Left lobe of liver (tissue), 2 donors: ENCODE data around the gene EPB41L2. TPM values are rescaled to one million over a fixed set of nuclear protein-coding genes. Genes with fewer than 3 reads are reported as not detected.
A peak's percentile ranks its signal among the peaks of the same experiment; 100 is the strongest.

Experiments
- ATAC-seq: fragments of 200-7000 bp; cut with Tn5 transposase; one replicate; pipeline ENCODE4 v1.9.1; 2020; ENCODE audit warnings: mild to moderate bottlenecking, moderate library complexity
- DNase-seq: peaks from one replicate; pipeline ENCODE4 v3.0.0-alpha.2; 2020; ENCODE audit warnings: low spot score
- total RNA-seq: library from RNA; stranded (reverse); gene quantifications from one replicate; pipeline ENCODE4 v1.2.1, GENCODE V29; 2021
- donor health status: DM: no; HTN: no; CAD: no; lungs with moderate emphysema.
- donor health status: DM: no; HTN: yes; CAD: no.

Gene EPB41L2
- total RNA-seq, 1 donor from 2014 or later: 18.7 TPM

DNA sequence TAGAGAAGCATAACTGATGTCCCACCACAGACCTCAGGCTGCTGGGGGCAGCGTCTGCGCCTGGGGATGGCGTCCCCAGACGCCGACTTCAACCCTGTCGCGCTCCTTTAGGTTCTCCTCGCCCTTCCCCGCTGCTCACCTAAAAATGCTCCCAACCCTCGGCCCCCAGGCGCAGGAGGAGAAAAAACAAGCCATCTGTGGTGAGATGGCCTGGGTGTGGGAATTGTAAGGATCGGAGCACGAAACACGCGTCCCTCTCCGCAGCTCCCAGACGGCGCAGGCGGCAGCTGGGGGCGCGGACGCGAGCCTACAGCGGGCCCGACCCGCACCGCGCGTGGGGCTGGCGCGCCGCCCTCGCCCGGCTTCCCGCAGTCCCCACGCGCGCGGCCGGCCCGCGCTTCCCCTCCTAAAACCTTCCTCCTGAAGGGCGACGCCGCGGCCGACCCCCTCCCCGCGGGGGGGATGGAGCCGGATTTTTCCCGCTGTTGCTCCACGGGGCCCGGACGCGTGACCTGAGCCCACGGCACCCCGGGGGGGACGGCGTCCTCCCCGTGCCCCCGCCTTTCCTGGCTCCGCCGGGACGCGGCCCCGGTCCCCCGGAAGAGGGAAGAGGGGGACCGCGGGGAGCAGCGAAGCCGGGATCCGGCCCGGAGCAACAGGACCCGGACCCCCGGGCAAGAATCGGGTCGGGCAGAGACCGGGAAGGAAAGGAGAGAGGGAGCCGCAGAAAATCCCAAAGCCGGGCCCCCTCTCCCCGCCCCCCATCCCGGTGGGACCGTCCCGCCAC, 611 bp downstream of the EPB41L2 start:
- peak; percentile 40 for ATAC-seq
- DNase-seq: peak; percentile 46

DNA sequence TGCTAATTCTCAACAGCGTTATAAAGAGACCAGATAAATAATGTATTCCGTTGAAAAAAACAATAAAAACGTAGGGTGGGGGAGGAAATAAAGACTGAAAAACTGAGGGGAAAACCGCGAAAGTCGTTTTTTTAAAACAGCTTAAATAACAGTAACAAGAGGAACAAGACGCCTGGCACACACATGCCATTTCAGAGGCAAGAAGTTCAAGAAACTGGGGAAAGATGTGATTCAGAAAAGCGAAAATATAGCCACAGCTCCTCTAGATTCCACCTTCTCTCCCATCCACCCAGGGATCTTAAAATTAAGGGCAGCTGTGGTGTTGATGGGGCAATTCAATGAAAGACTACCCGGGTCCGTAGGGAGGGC, 1.3 kb downstream of the EPB41L2 start:
- no peak for DNase-seq

GRCh38 chr6:131061041-131061750, 1.8 kb downstream of the EPB41L2 start:
- no peak for ATAC-seq
- no peak for DNase-seq

More for the DNA sequence above, 1.3 kb downstream of the EPB41L2 start:
- ATAC-seq: no peak

GRCh38 chr6:131060311-131060710, 2.7 kb downstream of the EPB41L2 start:
- no peak for DNase-seq
- no peak for ATAC-seq

DNA sequence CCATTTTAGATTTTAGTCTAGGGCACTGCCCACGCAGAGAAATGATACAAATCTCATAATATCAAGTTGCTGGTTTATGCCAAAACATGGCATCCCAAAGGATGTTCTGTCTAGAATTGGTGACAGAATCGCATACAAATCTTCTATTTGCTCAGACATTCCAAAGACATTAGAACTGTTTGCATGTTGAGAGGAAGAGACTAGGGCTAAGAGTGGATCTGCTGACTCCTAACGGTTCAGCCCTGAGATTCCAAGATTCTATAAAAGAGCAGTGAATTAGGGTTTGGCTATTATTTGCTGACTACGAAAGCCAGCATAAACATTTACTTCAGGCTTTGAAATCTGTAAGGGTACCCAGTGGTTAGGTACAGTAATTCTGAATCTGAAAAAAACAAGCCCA, 3.6 kb downstream of the EPB41L2 start:
- ATAC-seq (no peak), DNase-seq (no peak)

DNA sequence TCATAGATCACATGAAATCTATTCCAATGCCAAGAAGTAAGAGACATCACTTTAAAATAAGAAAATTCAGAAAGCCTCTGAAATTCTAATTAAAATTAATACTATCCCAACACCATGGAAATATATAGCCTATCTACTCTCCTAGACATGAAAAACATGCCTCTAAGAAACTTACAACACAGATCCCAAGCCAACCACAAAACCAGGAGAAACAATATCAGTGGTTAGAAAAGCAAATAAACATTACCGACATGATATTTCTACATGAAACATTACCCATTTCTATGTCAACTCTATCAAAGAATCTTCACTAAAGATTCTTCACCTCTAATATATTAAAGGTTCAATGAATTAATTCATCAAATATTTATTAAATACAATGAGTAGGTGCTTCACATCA, 4.8 kb downstream of the EPB41L2 start:
- no peak for DNase-seq
- no peak for ATAC-seq

DNA sequence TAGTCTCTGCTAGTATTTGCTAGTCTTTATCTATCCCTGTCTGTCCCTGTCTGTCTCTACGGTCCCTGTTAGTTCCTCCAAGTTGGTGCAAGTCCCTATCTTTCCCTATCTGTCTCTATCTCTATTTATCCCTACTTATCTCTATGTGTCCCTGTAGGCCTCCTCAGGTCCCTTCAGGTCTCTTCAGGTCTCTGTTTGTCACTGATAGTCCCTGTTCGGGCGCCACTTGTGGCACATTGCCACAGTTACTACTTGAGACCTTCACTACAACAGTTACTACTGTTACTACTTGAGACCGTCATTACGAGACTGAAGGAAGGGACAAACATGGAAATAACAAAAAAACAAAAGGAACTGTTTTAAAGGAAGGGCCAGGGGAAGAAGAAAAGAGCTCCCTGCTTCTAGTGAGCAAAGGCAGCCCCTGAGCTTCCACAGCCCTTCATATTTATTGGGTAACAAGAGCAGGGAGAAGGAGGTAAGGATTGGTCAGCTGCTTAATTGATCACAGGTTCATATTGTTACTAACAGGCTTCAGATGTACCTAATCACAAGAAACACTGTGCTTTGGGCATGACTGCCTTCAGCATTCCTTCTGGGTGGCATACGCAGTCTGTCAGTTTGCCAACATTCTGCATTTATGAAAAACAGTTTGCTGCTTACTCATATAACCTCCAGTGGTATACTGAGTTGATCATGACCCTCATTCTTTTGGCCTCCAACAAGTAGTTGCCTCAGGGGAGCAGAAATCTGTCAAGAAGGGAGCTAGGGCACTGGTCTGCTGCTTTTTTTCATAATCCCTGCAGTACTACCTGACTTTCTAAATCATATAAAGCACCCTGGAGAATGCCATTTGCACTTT, 8.4 kb downstream of the EPB41L2 start:
- DNase-seq (no peak), ATAC-seq (no peak)

- no peak for ATAC-seq
- no peak for DNase-seq
Observed at GRCh38 chr6:131053546-131054240, 9.4 kb downstream of the EPB41L2 start.

DNA sequence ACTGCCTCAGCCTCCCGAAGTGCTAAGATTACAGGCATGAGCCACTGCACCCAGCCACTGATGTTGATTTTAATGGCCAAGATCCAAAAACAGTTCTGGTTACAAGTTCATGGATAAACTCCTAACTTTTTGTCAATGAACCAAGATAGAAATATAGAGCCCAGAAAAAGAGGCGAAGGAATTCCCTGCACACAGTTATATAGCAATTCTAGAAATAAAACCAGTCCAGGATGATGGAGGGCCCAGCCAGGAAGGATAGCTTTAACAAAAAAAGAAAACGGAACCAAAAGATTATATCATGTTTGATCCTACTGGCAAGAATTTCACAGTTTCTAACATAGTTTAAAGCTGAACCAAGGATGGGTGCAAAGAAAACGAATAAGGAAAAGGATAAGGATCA, 10.9 kb downstream of the EPB41L2 start:
- DNase-seq: no peak
- no peak for ATAC-seq

DNA sequence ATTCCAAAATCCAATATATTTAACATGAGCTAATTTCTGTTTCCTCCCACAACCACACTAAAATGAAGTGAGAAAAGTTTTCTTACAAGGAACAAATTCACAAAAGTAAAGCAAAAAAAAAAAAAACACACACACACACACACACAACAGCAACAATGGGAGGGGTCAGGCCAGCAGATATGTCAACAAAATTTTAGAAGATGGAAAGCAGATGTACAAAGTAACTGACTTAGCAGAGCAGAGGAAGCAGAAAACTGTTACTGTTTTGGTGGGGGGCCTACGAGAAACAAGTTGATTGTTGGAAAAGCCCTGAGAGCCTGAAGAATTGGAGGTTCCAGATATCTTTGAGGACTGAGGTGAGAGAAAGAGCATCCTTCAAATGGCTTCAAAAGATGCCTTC, 11.7 kb downstream of the EPB41L2 start:
- DNase-seq: no peak
- ATAC-seq: no peak

DNA sequence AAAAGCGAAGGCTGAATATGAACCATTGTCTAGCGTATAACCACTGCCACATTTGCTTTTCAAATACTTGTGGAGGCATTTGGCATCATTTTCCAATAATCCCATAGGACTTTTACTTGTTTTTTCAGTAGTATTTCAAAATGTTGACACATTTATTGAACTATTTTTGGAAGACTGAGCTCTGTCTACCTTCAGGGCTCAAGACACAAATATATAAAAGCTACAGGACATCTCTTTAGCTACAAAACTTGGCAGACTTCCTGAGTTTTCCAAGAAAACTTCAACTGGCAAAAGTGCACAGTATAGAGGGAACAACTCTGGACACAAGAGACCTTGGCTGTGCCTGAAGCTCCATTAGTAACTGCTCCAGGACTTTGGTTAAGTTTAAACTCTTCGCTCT, 13.4 kb downstream of the EPB41L2 start:
- no peak for DNase-seq
- no peak for ATAC-seq

- no peak for ATAC-seq
Observed at GRCh38 chr6:131048933-131049515, 14.0 kb downstream of the EPB41L2 start.

DNA sequence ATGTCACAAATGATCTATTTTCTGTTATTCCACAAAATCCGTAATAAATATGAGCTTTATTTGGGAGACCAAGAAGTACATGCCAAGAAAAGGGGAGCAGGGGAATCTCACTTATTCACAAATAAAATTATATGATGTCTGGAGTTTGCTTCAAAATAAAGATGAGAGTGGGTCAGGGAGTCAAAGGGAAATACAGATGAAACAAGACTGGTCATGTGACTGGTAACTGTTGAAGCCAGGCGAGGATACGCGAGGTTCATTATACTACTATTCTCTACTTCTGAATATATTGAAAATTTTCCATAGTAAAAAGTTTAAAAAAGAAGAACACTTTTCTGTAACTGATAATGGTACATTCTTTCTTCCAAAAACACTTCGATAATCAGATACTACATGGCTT, 14.6 kb downstream of the EPB41L2 start:
- DNase-seq (no peak), ATAC-seq (no peak)

More at GRCh38 chr6:131048933-131049515, 14.0 kb downstream of the EPB41L2 start:
- no peak for DNase-seq

- no peak for ATAC-seq
Observed at GRCh38 chr6:131045139-131045538, 17.9 kb downstream of the EPB41L2 start.

DNA sequence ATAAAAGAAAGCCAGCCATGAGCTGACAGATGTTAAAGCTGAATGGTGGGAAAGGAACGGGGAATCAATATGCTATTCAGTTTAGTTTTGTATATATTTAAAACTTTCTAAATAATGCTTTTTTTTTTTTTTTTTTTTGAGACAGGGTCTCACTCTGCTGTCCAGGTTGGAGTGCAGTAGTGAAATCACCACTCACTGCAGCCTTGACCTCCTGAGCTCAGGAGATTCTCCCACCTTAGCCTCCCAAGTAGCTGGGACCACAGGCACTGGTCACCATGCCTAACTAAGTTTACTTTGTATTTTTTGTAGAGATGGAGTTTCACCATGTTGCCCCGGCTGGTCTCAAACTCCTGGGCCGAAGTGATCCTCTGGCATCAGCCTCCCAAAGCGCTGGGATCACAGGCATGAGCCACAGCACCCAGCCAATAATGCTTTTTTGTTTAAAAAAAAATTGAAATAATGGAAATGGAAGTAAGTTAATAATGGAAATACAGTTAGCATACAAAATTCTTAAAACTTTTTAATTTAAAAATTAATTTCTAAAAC, 19.1 kb downstream of the EPB41L2 start:
- DNase-seq (no peak), ATAC-seq (no peak)

More at GRCh38 chr6:131045139-131045538, 17.9 kb downstream of the EPB41L2 start:
- no peak for DNase-seq

GRCh38 chr6:131042664-131043063, 20.4 kb downstream of the EPB41L2 start:
- ATAC-seq (no peak), DNase-seq (no peak)

DNA sequence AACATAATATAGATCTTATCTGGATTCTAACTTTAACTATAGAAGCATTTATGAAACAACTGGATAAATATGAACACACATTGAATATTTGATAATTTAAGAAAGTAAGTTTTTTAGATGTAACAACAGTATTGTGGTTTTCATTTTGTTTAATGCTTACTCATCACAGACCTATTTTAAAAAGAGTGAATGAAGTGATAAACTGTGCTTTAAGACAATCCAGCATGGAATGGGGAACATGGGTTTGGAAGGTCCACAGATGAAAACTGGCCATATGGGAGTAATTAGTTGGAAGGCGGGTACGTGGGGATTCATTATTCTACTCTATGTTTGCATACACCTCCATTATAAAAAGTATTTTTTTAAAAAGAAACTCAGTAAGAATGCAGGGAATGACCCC, 21.2 kb downstream of the EPB41L2 start:
- DNase-seq: no peak
- ATAC-seq: no peak

- DNase-seq (no peak), ATAC-seq (no peak)
Observed at GRCh38 chr6:131040866-131041265, 22.2 kb downstream of the EPB41L2 start.

DNA sequence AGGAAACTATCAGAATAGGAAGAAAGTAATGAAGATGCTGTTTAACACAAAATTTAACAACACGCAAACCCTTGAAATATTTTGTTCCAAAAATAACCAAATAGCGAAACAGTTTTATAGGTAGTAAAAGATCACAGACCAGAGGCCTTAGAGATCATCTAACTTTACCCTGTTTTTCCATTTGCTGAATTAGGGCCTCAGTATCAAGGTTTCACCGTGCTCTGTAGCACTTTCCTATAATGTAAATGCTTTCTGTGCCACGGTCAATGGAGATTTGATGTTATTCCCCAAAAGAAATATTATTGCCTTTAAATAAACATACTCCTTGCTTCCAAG, 23.7 kb downstream of the EPB41L2 start:
- no peak for DNase-seq
- no peak for ATAC-seq

DNA sequence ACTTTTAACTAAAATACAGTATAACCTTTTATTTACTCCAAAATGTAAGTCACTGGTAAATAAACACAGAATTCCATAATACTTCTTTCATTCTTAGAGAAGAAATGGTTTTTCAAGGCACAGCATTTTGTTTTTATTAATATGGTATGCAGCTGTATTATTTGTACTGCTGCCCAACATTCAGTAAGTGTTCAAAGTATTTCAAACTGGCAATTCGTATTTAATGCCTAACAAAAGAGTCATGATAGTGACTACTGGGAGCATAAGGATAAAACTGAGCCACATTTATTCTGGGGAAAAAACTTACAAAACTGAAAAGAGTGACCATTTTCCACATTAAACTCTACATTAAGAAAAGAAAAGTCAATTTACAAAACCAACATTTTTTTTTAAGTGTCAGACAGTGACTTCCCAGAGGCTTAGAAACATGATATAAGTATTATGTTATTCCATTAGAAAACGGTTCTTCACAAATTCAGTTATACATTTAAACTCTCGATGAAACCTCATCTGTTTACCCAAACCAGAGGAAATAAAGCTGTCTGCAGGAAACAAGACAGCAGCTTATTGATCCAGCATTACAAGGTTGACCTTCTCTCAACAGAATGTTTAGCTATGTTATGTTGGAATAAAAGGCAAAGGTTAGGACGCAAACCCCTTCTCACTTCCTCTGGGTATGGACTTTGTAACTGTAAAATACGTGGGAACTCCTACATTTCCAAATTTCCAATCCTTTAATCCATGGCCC, 24.3 kb downstream of the EPB41L2 start:
- ATAC-seq (peak; percentile 58), DNase-seq (no peak)
